T-helper 1 cell treated with Interleukin-12 subunit alpha and Interleukin-12 subunit beta and Interleukin-4 antibody, amounts not matched to agents 30 μg/mL and 1 μg/mL, for 36 hours (primary cell): ENCODE data around the gene ACTN2.
A peak's percentile ranks its signal among the peaks of the same experiment; 100 is the strongest.

Source experiments
- H3K27ac Mint-ChIP-seq: one replicate; pipeline ENCODE4 v1.8.0; 2021; ENCODE audit warnings: mild to moderate bottlenecking, mixed read lengths
- H3K27me3 Mint-ChIP-seq: one replicate; pipeline ENCODE4 v1.8.0; 2021; ENCODE audit warnings: low read depth, mixed read lengths
- H3K36me3 Mint-ChIP-seq: one replicate; pipeline ENCODE4 v1.8.0; 2021; ENCODE audit warnings: low read depth, mixed read lengths
- H3K4me1 Mint-ChIP-seq: one replicate; pipeline ENCODE4 v1.8.0; 2021; ENCODE audit warnings: low read depth, mixed read lengths
- H3K4me3 Mint-ChIP-seq: one replicate; pipeline ENCODE4 v1.8.0; 2021; ENCODE audit warnings: mild to moderate bottlenecking, moderate library complexity, mixed read lengths
- H3K9me3 Mint-ChIP-seq: one replicate; pipeline ENCODE4 v1.8.0; 2021; ENCODE audit warnings: mixed read lengths

Gene ACTN2

GRCh38 chr1:236710328-236710892 is 24.1 kb downstream of the ACTN2 start:
- H3K27me3 Mint-ChIP-seq = peaks cover 7% of the 10 kb centered on the region
- H3K36me3 Mint-ChIP-seq = no peaks in the 10 kb centered on the region
- no peaks in the 10 kb centered on the region for H3K9me3 Mint-ChIP-seq
- H3K27ac Mint-ChIP-seq = no peak overlapping the region
- no peaks in the 10 kb centered on the region for H3K4me1 Mint-ChIP-seq
- no peak overlapping the region for H3K4me3 Mint-ChIP-seq

GRCh38 chr1:236716160-236716559 is 29.9 kb downstream of the ACTN2 start:
- Mint-ChIP-seq H3K4me1 (no peaks in the 10 kb centered on the region), H3K4me3 (no peak overlapping the region), H3K9me3 (no peaks in the 10 kb centered on the region), H3K27ac (no peak overlapping the region), H3K27me3 (peaks cover 7% of the 10 kb centered on the region), H3K36me3 (no peaks in the 10 kb centered on the region)

GRCh38 chr1:236717811-236718210 is 31.5 kb downstream of the ACTN2 start:
- H3K9me3 Mint-ChIP-seq = no peaks in the 10 kb centered on the region
- no peaks in the 10 kb centered on the region for H3K27me3 Mint-ChIP-seq
- H3K4me1 Mint-ChIP-seq = no peaks in the 10 kb centered on the region
- H3K4me3 Mint-ChIP-seq = no peak overlapping the region
- no peak overlapping the region for H3K27ac Mint-ChIP-seq
- H3K36me3 Mint-ChIP-seq = no peaks in the 10 kb centered on the region

GRCh38 chr1:236718328-236718727 is 32.0 kb downstream of the ACTN2 start:
- Mint-ChIP-seq H3K9me3 (no peaks in the 10 kb centered on the region), H3K27ac (no peak overlapping the region), H3K27me3 (no peaks in the 10 kb centered on the region), H3K4me1 (no peaks in the 10 kb centered on the region), H3K36me3 (no peaks in the 10 kb centered on the region), H3K4me3 (no peak overlapping the region)

GRCh38 chr1:236720206-236720605 is 33.9 kb downstream of the ACTN2 start:
- no peaks in the 10 kb centered on the region for H3K36me3 Mint-ChIP-seq
- H3K27me3 Mint-ChIP-seq = no peaks in the 10 kb centered on the region
- no peaks in the 10 kb centered on the region for H3K4me1 Mint-ChIP-seq
- H3K4me3 Mint-ChIP-seq = no peak overlapping the region
- H3K9me3 Mint-ChIP-seq = no peaks in the 10 kb centered on the region
- no peak overlapping the region for H3K27ac Mint-ChIP-seq

GRCh38 chr1:236720611-236721010 is 34.3 kb downstream of the ACTN2 start:
- Mint-ChIP-seq H3K4me3 (no peak overlapping the region), H3K27me3 (no peaks in the 10 kb centered on the region), H3K4me1 (no peaks in the 10 kb centered on the region), H3K27ac (no peak overlapping the region), H3K36me3 (no peaks in the 10 kb centered on the region), H3K9me3 (no peaks in the 10 kb centered on the region)

GRCh38 chr1:236724049-236724448 is 37.8 kb downstream of the ACTN2 start:
- no peak overlapping the region for H3K27ac Mint-ChIP-seq
- no peaks in the 10 kb centered on the region for H3K36me3 Mint-ChIP-seq
- H3K4me1 Mint-ChIP-seq = no peaks in the 10 kb centered on the region
- H3K4me3 Mint-ChIP-seq = no peak overlapping the region
- no peaks in the 10 kb centered on the region for H3K27me3 Mint-ChIP-seq
- no peaks in the 10 kb centered on the region for H3K9me3 Mint-ChIP-seq

GRCh38 chr1:236724506-236724905 is 38.2 kb downstream of the ACTN2 start:
- Mint-ChIP-seq H3K36me3 (no peaks in the 10 kb centered on the region), H3K9me3 (no peaks in the 10 kb centered on the region), H3K27me3 (no peaks in the 10 kb centered on the region), H3K4me1 (no peaks in the 10 kb centered on the region), H3K4me3 (no peak overlapping the region), H3K27ac (no peak overlapping the region)

- H3K36me3 Mint-ChIP-seq = no peaks in the 10 kb centered on the region
- no peak overlapping the region for H3K4me3 Mint-ChIP-seq
- H3K27me3 Mint-ChIP-seq = peaks cover 1% of the 10 kb centered on the region
- no peaks in the 10 kb centered on the region for H3K9me3 Mint-ChIP-seq
- no peak overlapping the region for H3K27ac Mint-ChIP-seq
- H3K4me1 Mint-ChIP-seq = no peaks in the 10 kb centered on the region
Observed at GRCh38 chr1:236725668-236726067, 39.4 kb downstream of the ACTN2 start.

- Mint-ChIP-seq H3K27me3 (peaks cover 4% of the 10 kb centered on the region), H3K36me3 (no peaks in the 10 kb centered on the region), H3K4me3 (no peak overlapping the region), H3K4me1 (no peaks in the 10 kb centered on the region), H3K9me3 (no peaks in the 10 kb centered on the region), H3K27ac (no peak overlapping the region)
Observed at GRCh38 chr1:236727521-236727920, 41.2 kb downstream of the ACTN2 start.

- Mint-ChIP-seq H3K4me1 (no peaks in the 10 kb centered on the region), H3K4me3 (no peak overlapping the region), H3K27ac (no peak overlapping the region), H3K36me3 (no peaks in the 10 kb centered on the region), H3K9me3 (no peaks in the 10 kb centered on the region), H3K27me3 (peaks cover 4% of the 10 kb centered on the region)
Observed at GRCh38 chr1:236728752-236729151, 42.5 kb downstream of the ACTN2 start.

- Mint-ChIP-seq H3K4me1 (peaks cover 4% of the 10 kb centered on the region), H3K36me3 (no peaks in the 10 kb centered on the region), H3K27me3 (peaks cover 4% of the 10 kb centered on the region), H3K9me3 (no peaks in the 10 kb centered on the region), H3K27ac (no peak overlapping the region), H3K4me3 (no peak overlapping the region)
Observed at GRCh38 chr1:236733653-236734052, 47.4 kb downstream of the ACTN2 start.

GRCh38 chr1:236734141-236734765 is 48.0 kb downstream of the ACTN2 start:
- Mint-ChIP-seq H3K4me1 (peaks cover 4% of the 10 kb centered on the region), H3K9me3 (no peaks in the 10 kb centered on the region), H3K36me3 (no peaks in the 10 kb centered on the region), H3K27ac (peak overlapping the region; percentile 10), H3K4me3 (no peak overlapping the region), H3K27me3 (peaks cover 4% of the 10 kb centered on the region)

GRCh38 chr1:236736761-236737160 is 50.5 kb downstream of the ACTN2 start:
- Mint-ChIP-seq H3K4me3 (no peak overlapping the region), H3K4me1 (peaks cover 4% of the 10 kb centered on the region), H3K27ac (no peak overlapping the region), H3K27me3 (peaks cover 3% of the 10 kb centered on the region), H3K36me3 (no peaks in the 10 kb centered on the region), H3K9me3 (no peaks in the 10 kb centered on the region)

- no peak overlapping the region for H3K4me3 Mint-ChIP-seq
- H3K36me3 Mint-ChIP-seq = no peaks in the 10 kb centered on the region
- no peak overlapping the region for H3K27ac Mint-ChIP-seq
- H3K4me1 Mint-ChIP-seq = no peaks in the 10 kb centered on the region
- no peaks in the 10 kb centered on the region for H3K9me3 Mint-ChIP-seq
- H3K27me3 Mint-ChIP-seq = peaks cover 3% of the 10 kb centered on the region
Observed at GRCh38 chr1:236741753-236742152, 55.5 kb downstream of the ACTN2 start.
